Heart left ventricle (tissue), 16 donors: ENCODE measurements around the gene NECAB2. TPM values are rescaled to one million over a fixed set of nuclear protein-coding genes. Genes with fewer than 3 reads are reported as not detected.
A peak's percentile ranks its signal among the peaks of the same experiment; 100 is the strongest.

ENCODE experiments used
- ATAC-seq, 4 donors: fragments of 200-7000 bp; cut with Tn5 transposase; one replicate each; pipeline ENCODE4 v1.9.1; 2020 to 2022; ENCODE audit warnings: moderate library complexity in 4 of 4, mild to moderate bottlenecking in 3 of 4, moderate number of reproducible peaks in 1 of 4
- DNase-seq, 5 donors: peaks; one replicate each; pipeline ENCODE4 v3.0.0-alpha.2; 2020
- H3K27ac ChIP-seq, 12 donors: fragments of 200-600 bp; sonication (generic) in 4 of 12; one replicate each; pipeline versions ENCODE4 v1.5.0 to v1.8.0; 2016 to 2022; ENCODE audit warnings: mild to moderate bottlenecking in 2 of 12
- H3K27me3 ChIP-seq, 9 donors: fragments of 200-600 bp; sonication (generic) in 2 of 9; one replicate each; pipeline versions ENCODE4 v1.5.1 to v1.8.0; 2016 to 2022; ENCODE audit warnings: mild to moderate bottlenecking in 3 of 9
- H3K36me3 ChIP-seq, 9 donors: fragments of 200-600 bp; sonication (generic) in 2 of 9; one replicate each; pipeline versions ENCODE4 v1.5.0 to v1.8.0; 2018 to 2022; ENCODE audit warnings: mild to moderate bottlenecking in 2 of 9
- H3K4me1 ChIP-seq, 12 donors: fragments of 200-600 bp; sonication (generic) in 4 of 12; one replicate each; pipeline versions ENCODE4 v1.5.0 to v1.8.0; 2016 to 2022; ENCODE audit warnings: mild to moderate bottlenecking in 3 of 12
- H3K4me3 ChIP-seq, 12 donors: fragments of 200-600 bp; sonication (generic) in 4 of 12; one replicate each; pipeline versions ENCODE4 v1.5.0 to v1.8.0; 2017 to 2022; ENCODE audit warnings: mild to moderate bottlenecking in 9 of 12, moderate library complexity in 4 of 12
- H3K9me3 ChIP-seq, 12 donors: fragments of 200-600 bp; sonication (generic) in 4 of 12; one replicate each; pipeline versions ENCODE4 v1.5.0 to v1.8.0; 2016 to 2022; ENCODE audit warnings: mild to moderate bottlenecking in 1 of 12
- CTCF ChIP-seq, 12 donors: fragments of 200-600 bp; sonication (generic) in 4 of 12; IDR thresholded peaks; one replicate each; pipeline versions ENCODE4 v1.5.0 to v1.8.0; 2018 to 2022; ENCODE audit warnings: antibody characterized with exemption in 12 of 12, mild to moderate bottlenecking in 5 of 12
- POLR2A ChIP-seq, 2 donors: fragments of 450-650 bp; IDR thresholded peaks; one replicate each; pipeline ENCODE4 v1.6.1; 2017; ENCODE audit warnings: antibody characterized with exemption in 2 of 2, mild to moderate bottlenecking in 2 of 2, moderate library complexity in 2 of 2
- WGBS, 4 donors: extraction: QIAGEN DNeasy Blood & Tissue Kit in 2 of 4; methylation state at CpG; one replicate each; pipeline versions ENCODE4 v1.1.5 to v1.1.7; 2013 to 2018; 5-methylcytosine and 5-hydroxymethylcytosine counted together
- intact Hi-C, 10 donors: fragments of 100-400 bp; cut with DNase I; formaldehyde crosslinking; loops; one replicate each; pipeline versions ENCODE4 v1.11.1 to v1.14.2; 2022
- polyA plus RNA-seq, 2 donors: library from polyadenylated mRNA; stranded (reverse); fragments of 200-250 nt; gene quantifications; one replicate each; pipeline ENCODE4 v1.2.3, GENCODE V29; 2013
- total RNA-seq, 9 donors: library from RNA; depleted of rRNA in 2 of 9; stranded (reverse); fragments of >200 nt in 2 of 9; fragmentation: NEBNext Ultra II Directional in 3 of 9; extraction: Animal tissue kit (Norgen Biotek cat#: 25700) in 3 of 9; gene quantifications; one replicate each; pipeline versions ENCODE4 v1.1.0 to v1.2.4, GENCODE V29; 2016 to 2023
- donor health status: ischemic (EF 13 %, LVEDD 7.1; RV severe dilation, severe dysfunction).
- donor health status: healthy with polysubstance abuse.
- donor health status: DM: no; HTN: yes; CAD: no.
- donor health status: DM: no; HTN: no; CAD: no.
- donor health status: ischemic (EF 25% LVEDD 6.9; RV normal size, moderate dysfunction).
- donor health status: ischemic (EF 25% LVEDD 5.7; RV mildly dilated, moderate dysfunction).
- donor health status: healthy.
- donor health status: DM: yes; HTN: yes; CAD: no.
- donor health status: ischemic (EF 35%, LVEDD 5.7; RV mildly dilated, moderate dysfunction).
- donor health status: nonischemic (EF 11% LVEDD 7.7; RV severe dilation, severe dysfunction).
- donor health status: DM: yes; HTN: yes; CAD: no.
- donor health status: PGD.
- donor health status: ischemic (EF 29% LVEDD 5.4; RV normal size, mild dysfunction).
- donor health status: nonischemic (EF 23%, LVEDD 6.1; RV moderate dilation, normal function).

NECAB2 gene
- total and polyA plus RNA-seq, 11 donors = 0.24 to 2.1 (median 0.88) TPM; not detected in 2

DNA sequence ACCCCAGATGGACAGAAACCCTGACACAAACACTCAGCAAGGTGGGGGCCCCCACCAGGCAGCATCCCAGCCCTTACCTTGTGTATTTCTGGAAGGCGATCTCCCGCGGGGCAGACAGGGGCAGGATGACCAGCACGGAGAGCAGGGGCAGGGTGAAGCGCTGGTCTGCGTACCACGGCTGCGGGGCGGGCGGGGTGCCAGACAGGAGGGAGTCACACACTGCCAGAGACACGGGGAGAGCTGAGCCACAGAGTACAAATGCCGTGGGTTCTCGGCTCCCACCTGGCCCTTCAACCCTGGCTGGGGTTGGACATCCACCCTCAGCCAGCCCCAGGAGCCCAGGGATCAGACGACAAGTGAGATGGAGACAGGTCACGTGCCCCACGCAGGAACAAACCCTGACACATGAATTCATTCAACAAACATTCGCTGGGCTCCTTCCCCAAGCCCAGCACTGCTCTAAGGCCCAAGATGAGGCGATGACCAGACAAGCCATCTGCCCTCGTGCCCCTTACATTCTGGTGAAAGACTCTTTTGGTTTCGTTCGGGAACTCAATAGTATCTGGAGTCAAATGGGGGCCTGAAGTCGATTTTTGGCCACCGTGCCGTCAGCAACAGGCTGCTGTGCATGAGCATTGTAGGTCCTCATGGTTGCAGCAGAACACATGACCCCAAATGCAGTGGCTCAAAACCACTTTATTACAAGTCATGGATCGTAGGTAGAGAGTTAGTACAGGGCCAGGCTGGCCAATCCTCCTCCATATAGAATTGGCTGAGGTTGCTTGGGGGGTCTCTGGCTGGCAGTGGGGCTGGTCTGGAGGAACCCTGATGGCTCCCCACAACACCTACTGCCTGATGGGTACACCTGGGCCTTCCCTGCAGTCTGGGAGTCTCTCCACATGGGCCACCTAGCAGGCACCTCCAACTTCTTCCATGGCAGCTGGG lies 65.5 kb downstream of the NECAB2 start:
- DNase-seq (no peak), ATAC-seq (no peak)
- peaks cover 0 to 7% (median 0%) of the 10 kb centered on the region in 12 donors for H3K4me1 ChIP-seq
- no peak overlapping the region for H3K27ac ChIP-seq
- peaks cover 0 to 12% (median 1%) of the 10 kb centered on the region in 12 donors for H3K9me3 ChIP-seq
- no peak overlapping the region for H3K4me3 ChIP-seq
- H3K36me3 ChIP-seq = no peaks in the 10 kb centered on the region
- 79 to 90% (median 83%) methylated on average over 25 of the region's 25 CpGs for WGBS, 4 donors
- TF ChIP-seq CTCF (IDR thresholded peaks at IDR 0.05) (no peak), POLR2A (IDR thresholded peaks at IDR 0.05) (no peak)
- H3K27me3 ChIP-seq = peaks cover 0 to 6% (median 0%) of the 10 kb centered on the region in 9 donors
- intact Hi-C loops = no loop called here

DNA sequence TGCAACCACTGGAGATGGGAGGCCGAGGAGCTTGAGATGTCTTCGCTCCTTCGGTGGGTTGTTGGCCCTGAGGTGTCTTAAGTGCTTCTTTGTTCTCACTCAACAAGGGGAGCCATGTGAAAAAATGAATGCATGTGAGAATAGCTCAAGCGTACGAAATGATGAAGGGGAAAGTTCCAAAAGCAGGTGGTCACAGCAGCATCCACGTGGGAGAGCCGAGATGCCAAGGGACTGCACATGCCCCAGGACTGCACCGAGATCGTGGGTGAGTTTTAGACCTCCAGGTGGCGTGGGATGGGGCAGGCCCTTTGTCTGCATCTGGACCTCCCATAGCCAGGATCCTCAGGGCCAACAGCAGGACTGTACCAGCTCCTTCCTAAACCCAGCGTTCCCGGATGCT lies 66.5 kb downstream of the NECAB2 start:
- DNase-seq (no peak), ATAC-seq (no peak)
- WGBS, 4 donors = 93 to 97% (median 94%) methylated on average over 10 to 12 of the region's 12 CpGs
- Histone ChIP-seq H3K27me3 (peaks cover 0 to 6% (median 0%) of the 10 kb centered on the region in 9 donors), H3K36me3 (no peaks in the 10 kb centered on the region), H3K4me3 (no peak overlapping the region), H3K9me3 (peaks cover 0 to 12% (median 1%) of the 10 kb centered on the region in 12 donors), H3K27ac (no peak overlapping the region), H3K4me1 (peaks cover 0 to 7% (median 0%) of the 10 kb centered on the region in 12 donors)
- intact Hi-C loops = no loop called here
- TF ChIP-seq CTCF (IDR thresholded peaks at IDR 0.05) = no peak
- no peak for TF ChIP-seq POLR2A (IDR thresholded peaks at IDR 0.05)

DNA sequence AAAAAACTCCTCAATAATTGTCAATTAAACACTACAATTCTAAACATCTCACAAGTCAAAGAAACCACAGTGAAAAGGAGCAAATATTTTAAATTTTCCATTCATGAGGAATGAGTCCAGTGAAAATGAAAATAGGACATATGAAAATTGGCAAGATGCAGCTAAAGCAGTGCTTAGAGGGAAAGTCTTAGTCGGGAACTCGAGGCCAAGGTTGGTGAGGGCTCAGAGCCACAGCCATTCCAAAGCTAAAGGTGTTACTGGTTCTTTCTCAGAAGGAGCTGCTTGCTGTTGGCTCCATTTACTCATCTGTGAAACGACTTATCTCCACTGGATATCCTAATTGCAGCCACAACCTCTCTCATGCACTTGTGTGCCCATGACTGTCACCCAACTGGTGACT lies 68.1 kb downstream of the NECAB2 start:
- peaks cover 0 to 7% (median 0%) of the 10 kb centered on the region in 12 donors for H3K4me1 ChIP-seq
- H3K9me3 ChIP-seq = peaks cover 0 to 12% (median 1%) of the 10 kb centered on the region in 12 donors
- ATAC-seq (no peak), DNase-seq (no peak)
- no peaks in the 10 kb centered on the region for H3K36me3 ChIP-seq
- H3K4me3 ChIP-seq = no peak overlapping the region
- peaks cover 0 to 5% (median 0%) of the 10 kb centered on the region in 9 donors for H3K27me3 ChIP-seq
- intact Hi-C loops = no loop called here
- 49 to 88% (median 84%) methylated on average over 3 of the region's 3 CpGs for WGBS, 4 donors
- TF ChIP-seq CTCF (IDR thresholded peaks at IDR 0.05) (no peak), POLR2A (IDR thresholded peaks at IDR 0.05) (no peak)
- H3K27ac ChIP-seq = no peak overlapping the region

DNA sequence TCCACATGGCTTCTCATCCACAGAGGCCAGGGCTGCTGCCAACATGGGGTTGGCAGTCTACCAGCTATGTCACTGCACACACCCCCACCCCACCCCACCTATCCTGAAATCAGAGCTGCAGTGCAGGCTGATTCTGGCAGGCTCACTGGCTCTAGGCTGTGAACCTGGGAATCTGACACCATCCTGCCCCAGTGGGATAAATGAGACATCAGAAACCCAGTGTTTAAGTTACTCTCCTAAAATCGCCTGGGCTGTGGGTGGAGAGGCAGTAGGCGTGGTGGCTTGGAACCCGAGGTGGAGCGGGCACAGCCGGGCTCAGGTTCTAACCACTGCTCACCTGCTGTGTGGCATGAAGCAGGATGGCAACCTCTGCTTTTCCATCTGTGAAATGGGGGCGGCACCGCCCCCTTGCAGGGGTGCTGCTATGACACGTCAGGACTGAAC lies 69.0 kb downstream of the NECAB2 start:
- Histone ChIP-seq H3K9me3 (peaks cover 0 to 12% (median 1%) of the 10 kb centered on the region in 12 donors), H3K27ac (no peak overlapping the region), H3K4me1 (no peaks in the 10 kb centered on the region), H3K27me3 (peaks cover 0 to 4% (median 0%) of the 10 kb centered on the region in 9 donors), H3K4me3 (no peak overlapping the region), H3K36me3 (no peaks in the 10 kb centered on the region)
- no peak for DNase-seq
- TF ChIP-seq CTCF (IDR thresholded peaks at IDR 0.05) (no peak), POLR2A (IDR thresholded peaks at IDR 0.05) (no peak)
- ATAC-seq = peak in 3 of 4 donors; percentile 59 to 69 (median 68)
- 78 to 93% (median 90%) methylated on average over 8 of the region's 8 CpGs for WGBS, 4 donors
- intact Hi-C loops = no loop called here
